ENCODE data around the gene APBA1. TPM values are rescaled to one million over a fixed set of nuclear protein-coding genes. Genes with fewer than 3 reads are reported as not detected.

The APBA1 gene
- total and polyA plus RNA-seq, 9 of the 15 experiments (the other 6 are each of a cell fraction or from before 2014, with no cell fraction given) = 0.01 to 0.02 TPM; not detected in 7

GRCh38 chr9:69427286-69427685 is 244.9 kb downstream of the APBA1 start (continued):
- TF ChIP-seq NCOR1 (IDR thresholded peaks at IDR 0.05) (no peak), ZNF644 (tag; IDR thresholded peaks at IDR 0.05; ENCODE audit: low read depth) (no peak), PHB2 (IDR thresholded peaks at IDR 0.05; ENCODE audit: low read depth) (no peak), ZZZ3 (IDR thresholded peaks at IDR 0.05) (no peak), NFYB (IDR thresholded peaks at IDR 0.05; ENCODE audit: extremely low read depth, insufficient read length) (no peak), PTTG1 (tag; IDR thresholded peaks at IDR 0.05; ENCODE audit: low read depth) (no peak), SMAD3 (CRISPR knock-in tag; conservative IDR thresholded peaks at IDR 0.05) (no peak)

GRCh38 chr9:69425136-69425801 is 246.9 kb downstream of the APBA1 start:
- FAIRE-seq (no peak), ATAC-seq (no peak), DNase-seq (ENCODE audit: extremely low read depth in 1 of 4, low spot score in 3 of 4) (no peak)
- H3K79me2 ChIP-seq (ENCODE audit: control insufficient read depth, insufficient read depth, low read length) = no peaks in the 10 kb centered on the region
- POLR2A ChIA-PET = interaction anchor here (1.1 kb wide), 1 partner anchor 92 kb away, joined by 3 read pairs; no protein-coding TSS in a partner anchor
- no peak overlapping the region for H3K9ac ChIP-seq (ENCODE audit: insufficient read depth in 1 of 2, low read depth in 2 of 2, low read length in 2 of 2)
- H3K4me2 ChIP-seq (ENCODE audit: insufficient read depth, low read length) = no peak overlapping the region
- no peaks in the 10 kb centered on the region for H3K4me1 ChIP-seq (replicated peaks in 1 of 2; ENCODE audit: control insufficient read depth in 2 of 2, insufficient read depth in 2 of 2, low read length in 2 of 2)
- 0% methylated on average over 9 of the region's 17 CpGs for WGBS (ENCODE audit: insufficient coverage, low coverage, missing lambda C conversion rate)
- H4K20me1 ChIP-seq (replicated peaks; ENCODE audit: control insufficient read depth, insufficient read depth, low read length) = no peaks in the 10 kb centered on the region
- no TSS peak for BruUV-seq (replicated peaks)
- H3K9me1 ChIP-seq (ENCODE audit: control insufficient read depth, insufficient read depth, low read length) = no peaks in the 10 kb centered on the region
- no peaks in the 10 kb centered on the region for H3K9me3 ChIP-seq (replicated peaks; ENCODE audit: control insufficient read depth, insufficient read depth, low read depth, low read length)
- peaks cover 2 to 22% of the 10 kb centered on the region in 2 experiments; a peak in 2 of 5 replicates for H3K27me3 ChIP-seq (ENCODE audit: control insufficient read depth in 2 of 2, insufficient read depth in 2 of 2, low read length in 2 of 2)
- no peak overlapping the region for H3K27ac ChIP-seq (ENCODE audit: extremely low read depth, low read depth, low read length)
- CTCF ChIA-PET (ENCODE audit: low intra/inter-chr PET ratio) = no interaction called here
- no peak overlapping the region for H2AFZ ChIP-seq (ENCODE audit: low read depth, low read length)
- no peak overlapping the region for H3K4me3 ChIP-seq
- no peaks in the 10 kb centered on the region for H3K36me3 ChIP-seq (ENCODE audit: control insufficient read depth, insufficient read depth, low read length)
- intact Hi-C loops (cut with micrococcal nuclease) (no loop called here), in situ Hi-C loops (cut with MboI) (loop anchor here (10.0 to 25.0 kb wide), 2 partner anchors 510 to 687 kb away; no protein-coding TSS in a partner anchor)
- TF ChIP-seq SRSF7 (optimal IDR thresholded peaks at IDR 0.05; ENCODE audit: low read depth, low read length) (no peak), ZBTB12 (CRISPR knock-in tag; IDR thresholded peaks at IDR 0.05) (no peak), NFE2 (IDR thresholded peaks at IDR 0.05; ENCODE audit: low read depth) (no peak), USF2 (CRISPR knock-in tag; IDR thresholded peaks at IDR 0.05) (no peak), KLF6 (CRISPR knock-in tag; IDR thresholded peaks at IDR 0.05; ENCODE audit: borderline replicate concordance) (no peak), CBFA2T3 (IDR thresholded peaks at IDR 0.05) (no peak), ZNF511 (CRISPR knock-in tag; IDR thresholded peaks at IDR 0.05) (no peak), ZNF695 (CRISPR knock-in tag; IDR thresholded peaks at IDR 0.05) (no peak), MBD1 (CRISPR knock-in tag; IDR thresholded peaks at IDR 0.05) (no peak)
